GM12865 (cell line): ENCODE measurements around the gene DENND5B.

ENCODE experiments used
- DNase-seq: peaks from one replicate; pipeline ENCODE4 v3.0.0; 2010; ENCODE audit warnings: low read depth
- H3K4me3 ChIP-seq: 2 replicates; pipeline ENCODE4 v1.5.1; 2011; ENCODE audit warnings: mild to moderate bottlenecking, low read depth, low read length, control low read depth
- CTCF ChIP-seq: IDR thresholded peaks from 2 replicates; pipeline ENCODE4 v1.5.1; 2011; ENCODE audit warnings: low read length, control low read depth, low read depth, inconsistent platforms; ENCODE audit not compliant: insufficient read depth; ENCODE audit errors: missing control alignments

Gene DENND5B

GRCh38 chr12:31494455-31494854, 96.5 kb downstream of the DENND5B start:
- H3K4me3 ChIP-seq: no peak overlapping the region
- DNase-seq: no peak
- TF ChIP-seq CTCF: no peak

- no peak overlapping the region for H3K4me3 ChIP-seq
- DNase-seq: no peak
- TF ChIP-seq CTCF: no peak
Observed at GRCh38 chr12:31492599-31493196, 98.2 kb downstream of the DENND5B start.

- no peak overlapping the region for H3K4me3 ChIP-seq
- TF ChIP-seq CTCF: no peak
- DNase-seq: no peak
Observed at GRCh38 chr12:31491841-31492598, 98.9 kb downstream of the DENND5B start.

- H3K4me3 ChIP-seq: no peak overlapping the region
- no peak for TF ChIP-seq CTCF
- no peak for DNase-seq
Observed at GRCh38 chr12:31491241-31491794, 99.6 kb downstream of the DENND5B start.

DNA sequence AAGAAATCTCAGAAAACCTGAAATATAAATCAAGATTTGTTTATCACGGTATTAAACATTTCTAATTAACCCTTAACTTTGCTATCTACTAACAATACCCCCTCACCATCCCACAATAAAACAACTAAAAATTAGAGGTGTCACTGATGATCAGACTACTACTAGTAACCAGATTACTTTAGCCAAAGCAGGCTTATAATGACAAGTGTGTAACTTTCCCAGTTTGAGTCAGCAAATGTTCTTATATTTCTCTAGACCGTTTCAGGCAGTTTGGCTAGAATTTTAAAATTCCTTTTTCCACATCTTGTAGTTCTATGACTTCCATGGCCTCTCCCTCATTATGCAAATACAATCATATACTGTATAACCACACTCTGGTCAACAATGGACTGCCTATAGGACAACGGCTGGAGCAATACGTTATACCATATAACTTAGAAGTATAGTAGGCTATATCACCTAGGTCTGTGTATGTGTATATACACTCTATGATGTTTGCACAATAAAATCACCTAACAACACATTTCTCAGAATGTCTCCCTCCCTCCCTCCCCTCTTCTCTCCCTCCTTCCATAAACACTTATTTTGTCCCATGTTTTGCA, 102.1 kb downstream of the DENND5B start:
- TF ChIP-seq CTCF: no peak
- no peak for DNase-seq
- H3K4me3 ChIP-seq: no peak overlapping the region

DNA sequence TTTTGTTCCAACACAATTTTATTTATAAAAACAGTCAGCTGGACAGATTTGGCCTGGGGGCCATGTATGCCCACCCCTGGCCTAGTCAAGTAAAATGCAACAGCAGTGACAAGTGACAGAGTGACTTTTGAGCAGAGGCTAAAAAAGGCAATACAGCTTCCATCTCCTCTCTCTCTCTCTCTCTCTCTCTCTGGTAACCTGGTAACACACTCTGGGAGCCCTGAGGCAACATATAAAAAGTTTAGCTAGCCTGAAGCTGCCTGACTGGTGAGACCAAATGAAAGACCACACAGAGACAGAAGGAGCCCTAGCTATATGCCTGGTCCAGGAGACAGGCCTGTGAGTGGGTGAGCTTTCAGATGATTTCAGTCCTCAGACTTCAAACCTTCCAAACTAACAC, 105.4 kb downstream of the DENND5B start:
- TF ChIP-seq CTCF: no peak
- H3K4me3 ChIP-seq: no peak overlapping the region
- DNase-seq: no peak
